ENCODE measurements around the gene MTUS2. TPM values are rescaled to one million over a fixed set of nuclear protein-coding genes. Genes with fewer than 3 reads are reported as not detected.

MTUS2 gene
- total and polyA plus RNA-seq, 2 donors (not counting 3 experiments of a cell fraction or from before 2014, with no cell fraction given): not detected

DNA sequence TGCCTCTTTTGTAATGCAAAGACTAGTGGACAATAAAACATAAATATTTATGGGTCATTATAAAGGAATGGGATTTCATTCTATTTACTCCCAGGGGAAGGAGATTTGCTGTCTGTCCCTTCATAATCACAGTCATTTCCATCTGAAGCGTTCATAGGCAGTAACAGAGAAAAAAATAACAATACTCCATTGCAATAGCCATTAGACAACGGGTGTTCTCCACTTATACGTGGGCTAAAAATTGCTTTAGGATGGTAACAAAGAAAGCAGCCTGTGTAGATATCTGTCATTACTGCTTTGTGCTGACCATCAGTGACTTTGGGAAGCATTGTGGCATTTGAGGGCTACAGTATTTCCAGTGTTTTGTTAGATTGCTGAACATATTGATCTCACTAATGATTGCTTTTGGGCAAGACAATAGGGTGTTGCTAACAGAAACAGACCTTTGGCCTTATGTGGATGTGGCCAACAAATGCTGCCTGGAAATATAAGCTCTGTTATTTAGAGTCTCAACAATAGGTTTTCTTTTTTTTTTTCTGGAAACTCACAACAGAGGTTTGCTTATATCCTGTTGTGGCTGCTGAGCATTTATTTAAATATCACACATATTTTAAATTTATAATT is 355.2 kb downstream of the MTUS2 start:
- Histone ChIP-seq H3K9ac (replicated peaks; ENCODE audit: extremely low read depth, insufficient read depth, low read length) (no peak overlapping the region), H3K9me1 (replicated peaks; ENCODE audit: control insufficient read depth, extremely low read depth, insufficient read depth, low read length) (no peaks in the 10 kb centered on the region), H3K4me3 (replicated peaks in 1 of 3; ENCODE audit: insufficient read depth in 1 of 3, low read depth in 1 of 3, low read length in 3 of 3) (no peak overlapping the region), H2AFZ (ENCODE audit: low read depth, low read length) (no peak overlapping the region), H3K79me2 (ENCODE audit: control insufficient read depth, insufficient read depth, low read length) (no peaks in the 10 kb centered on the region), H3K27me3 (ENCODE audit: control insufficient read depth in 2 of 2, insufficient read depth in 2 of 2, low read length in 2 of 2) (no peaks in the 10 kb centered on the region), H3K9me3 (replicated peaks; ENCODE audit: control insufficient read depth, insufficient read depth, low read length) (no peaks in the 10 kb centered on the region), H3K36me3 (ENCODE audit: control insufficient read depth in 2 of 2, extremely low read depth in 1 of 2, insufficient read depth in 2 of 2, low read length in 2 of 2) (no peaks in the 10 kb centered on the region), H4K20me1 (replicated peaks; ENCODE audit: control insufficient read depth, extremely low read depth, insufficient read depth, low read length) (no peaks in the 10 kb centered on the region), H3K4me1 (ENCODE audit: control insufficient read depth, extremely low read depth, insufficient read depth, low read length) (no peaks in the 10 kb centered on the region), H3K27ac (ENCODE audit: insufficient read depth, low read depth, low read length) (no peak overlapping the region), H3K4me2 (ENCODE audit: insufficient read depth, low read length) (no peak overlapping the region)
- TF ChIP-seq, protein P1, sequence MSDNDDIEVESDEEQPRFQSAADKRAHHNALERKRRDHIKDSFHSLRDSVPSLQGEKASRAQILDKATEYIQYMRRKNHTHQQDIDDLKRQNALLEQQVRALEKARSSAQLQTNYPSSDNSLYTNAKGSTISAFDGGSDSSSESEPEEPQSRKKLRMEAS (IDR thresholded peaks at IDR 0.05; ENCODE audit: insufficient read depth, insufficient read length): no peak
- TF ChIP-seq POLR2AphosphoS5 (IDR thresholded peaks at IDR 0.05; ENCODE audit: insufficient read depth, low read depth, low read length): no peak
- no peak for TF ChIP-seq GATA2 (IDR thresholded peaks at IDR 0.05; ENCODE audit: insufficient read depth, insufficient read length, low read depth, low read length)
- TF ChIP-seq FOS (IDR thresholded peaks at IDR 0.05; ENCODE audit: borderline replicate concordance, insufficient read depth, low read length): no peak
- TF ChIP-seq MYC (IDR thresholded peaks at IDR 0.05; ENCODE audit: low read depth, low read length): no peak
- ChIA-PET POLR2A (no interaction called here), CTCF (no interaction called here)
- intact Hi-C loops (cut with micrococcal nuclease) (no loop called here), dilution Hi-C loops (cut with MboI; ENCODE audit: extremely low pct_ligation_motif_present, low sequenced_read_pairs) (no loop called here)
- no peak for FAIRE-seq
- BruUV-seq (replicated peaks): no TSS peak
- no peak for DNase-seq (ENCODE audit: low read depth, low spot score)

DNA sequence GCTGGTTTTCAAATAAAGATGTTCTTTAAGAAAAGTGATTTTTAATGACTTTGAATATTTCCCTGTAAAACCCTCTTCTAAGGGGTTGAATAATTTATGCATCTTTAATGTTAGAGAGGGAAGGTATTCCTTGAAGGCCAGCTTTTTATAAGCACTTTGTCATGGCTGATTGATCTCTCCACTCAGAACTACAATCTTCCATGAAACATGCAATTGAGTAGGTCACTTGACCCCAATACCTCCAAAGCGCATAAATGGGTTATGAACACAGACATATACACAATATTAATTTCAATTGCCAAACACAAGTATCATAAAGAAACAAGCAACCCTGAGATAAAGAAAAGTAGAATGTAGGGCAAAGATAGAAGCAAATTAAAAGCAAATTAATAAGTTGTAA is 359.9 kb downstream of the MTUS2 start:
- Histone ChIP-seq H3K4me2 (ENCODE audit: insufficient read depth, low read length) (no peak overlapping the region), H2AFZ (ENCODE audit: low read depth, low read length) (no peak overlapping the region), H3K9me3 (replicated peaks; ENCODE audit: control insufficient read depth, insufficient read depth, low read length) (no peaks in the 10 kb centered on the region), H3K79me2 (ENCODE audit: control insufficient read depth, insufficient read depth, low read length) (no peaks in the 10 kb centered on the region), H3K36me3 (ENCODE audit: control insufficient read depth in 2 of 2, extremely low read depth in 1 of 2, insufficient read depth in 2 of 2, low read length in 2 of 2) (no peaks in the 10 kb centered on the region), H3K4me1 (ENCODE audit: control insufficient read depth, extremely low read depth, insufficient read depth, low read length) (no peaks in the 10 kb centered on the region), H3K4me3 (replicated peaks in 1 of 3; ENCODE audit: insufficient read depth in 1 of 3, low read depth in 1 of 3, low read length in 3 of 3) (no peak overlapping the region), H3K9me1 (replicated peaks; ENCODE audit: control insufficient read depth, extremely low read depth, insufficient read depth, low read length) (no peaks in the 10 kb centered on the region), H4K20me1 (replicated peaks; ENCODE audit: control insufficient read depth, extremely low read depth, insufficient read depth, low read length) (no peaks in the 10 kb centered on the region), H3K27ac (ENCODE audit: insufficient read depth, low read depth, low read length) (no peak overlapping the region), H3K9ac (replicated peaks; ENCODE audit: extremely low read depth, insufficient read depth, low read length) (no peak overlapping the region), H3K27me3 (ENCODE audit: control insufficient read depth in 2 of 2, insufficient read depth in 2 of 2, low read length in 2 of 2) (no peaks in the 10 kb centered on the region)
- ChIA-PET CTCF (no interaction called here), POLR2A (no interaction called here)
- FAIRE-seq (no peak), DNase-seq (ENCODE audit: low read depth, low spot score) (no peak)
- intact Hi-C loops (cut with micrococcal nuclease): no loop called here
- no TSS peak for BruUV-seq (replicated peaks)
- TF ChIP-seq POLR2AphosphoS5 (IDR thresholded peaks at IDR 0.05; ENCODE audit: insufficient read depth, low read depth, low read length) (no peak), EZH2 (IDR thresholded peaks at IDR 0.05; ENCODE audit: borderline replicate concordance, low read depth, low read length, severe bottlenecking) (no peak), MYC (IDR thresholded peaks at IDR 0.05; ENCODE audit: low read depth, low read length) (no peak), POLR2A (IDR thresholded peaks at IDR 0.05; ENCODE audit: low read depth, low read length) (no peak), GATA2 (IDR thresholded peaks at IDR 0.05; ENCODE audit: insufficient read depth, insufficient read length, low read depth, low read length) (no peak), FOS (IDR thresholded peaks at IDR 0.05; ENCODE audit: borderline replicate concordance, insufficient read depth, low read length) (no peak), JUN (IDR thresholded peaks at IDR 0.05; ENCODE audit: borderline replicate concordance, insufficient read depth, insufficient read length, low read depth) (no peak)
- TF ChIP-seq, protein P2, sequence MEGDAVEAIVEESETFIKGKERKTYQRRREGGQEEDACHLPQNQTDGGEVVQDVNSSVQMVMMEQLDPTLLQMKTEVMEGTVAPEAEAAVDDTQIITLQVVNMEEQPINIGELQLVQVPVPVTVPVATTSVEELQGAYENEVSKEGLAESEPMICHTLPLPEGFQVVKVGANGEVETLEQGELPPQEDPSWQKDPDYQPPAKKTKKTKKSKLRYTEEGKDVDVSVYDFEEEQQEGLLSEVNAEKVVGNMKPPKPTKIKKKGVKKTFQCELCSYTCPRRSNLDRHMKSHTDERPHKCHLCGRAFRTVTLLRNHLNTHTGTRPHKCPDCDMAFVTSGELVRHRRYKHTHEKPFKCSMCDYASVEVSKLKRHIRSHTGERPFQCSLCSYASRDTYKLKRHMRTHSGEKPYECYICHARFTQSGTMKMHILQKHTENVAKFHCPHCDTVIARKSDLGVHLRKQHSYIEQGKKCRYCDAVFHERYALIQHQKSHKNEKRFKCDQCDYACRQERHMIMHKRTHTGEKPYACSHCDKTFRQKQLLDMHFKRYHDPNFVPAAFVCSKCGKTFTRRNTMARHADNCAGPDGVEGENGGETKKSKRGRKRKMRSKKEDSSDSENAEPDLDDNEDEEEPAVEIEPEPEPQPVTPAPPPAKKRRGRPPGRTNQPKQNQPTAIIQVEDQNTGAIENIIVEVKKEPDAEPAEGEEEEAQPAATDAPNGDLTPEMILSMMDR (IDR thresholded peaks at IDR 0.05; ENCODE audit: extremely low read depth in 1 of 2, insufficient read depth in 1 of 2, low read depth in 1 of 2, low read length in 2 of 2): no peak
- dilution Hi-C loops (cut with MboI; ENCODE audit: extremely low pct_ligation_motif_present, low sequenced_read_pairs): no loop called here
